ENCODE measurements around the gene PWP2. TPM values are rescaled to one million over a fixed set of nuclear protein-coding genes. Genes with fewer than 3 reads are reported as not detected.
"Not testable (repeated sequence)": the region's sequence is repeated elsewhere in the genome, so short reads cannot be mapped to it uniquely, and the experiment has no call there.

The PWP2 gene
- total RNA-seq, 1 donor from 2014 or later, result 16.5 TPM

DNA sequence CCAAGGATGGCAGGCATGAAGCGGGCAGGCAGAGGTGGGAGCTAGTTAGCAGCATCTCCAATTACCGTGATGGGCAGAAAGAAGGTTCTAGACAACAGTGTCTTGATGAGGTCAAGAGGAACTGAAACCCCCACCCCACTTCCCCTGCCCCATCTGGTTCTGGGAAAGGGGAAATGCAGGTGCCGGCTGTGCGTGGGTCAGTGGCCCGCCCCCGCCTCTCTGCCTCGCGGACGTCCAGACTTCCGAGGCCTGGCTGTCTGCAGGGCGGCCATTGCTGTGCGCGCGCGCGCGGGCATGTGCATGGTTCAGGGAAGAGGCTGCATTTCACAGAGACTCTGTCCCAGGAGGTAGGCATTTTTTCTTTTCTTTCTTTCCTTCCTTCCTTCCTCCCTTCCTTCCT is 68.0 kb downstream of the PWP2 start:
- H3K9me3 Mint-ChIP-seq; H3K36me3 Mint-ChIP-seq (ENCODE audit: low read depth); H3K4me1 Mint-ChIP-seq; H3K27me3 Mint-ChIP-seq; H3K4me3 Mint-ChIP-seq; intact Hi-C loops (cut with micrococcal nuclease); H3K27ac Mint-ChIP-seq; DNase-seq: not testable (repeated sequence)

DNA sequence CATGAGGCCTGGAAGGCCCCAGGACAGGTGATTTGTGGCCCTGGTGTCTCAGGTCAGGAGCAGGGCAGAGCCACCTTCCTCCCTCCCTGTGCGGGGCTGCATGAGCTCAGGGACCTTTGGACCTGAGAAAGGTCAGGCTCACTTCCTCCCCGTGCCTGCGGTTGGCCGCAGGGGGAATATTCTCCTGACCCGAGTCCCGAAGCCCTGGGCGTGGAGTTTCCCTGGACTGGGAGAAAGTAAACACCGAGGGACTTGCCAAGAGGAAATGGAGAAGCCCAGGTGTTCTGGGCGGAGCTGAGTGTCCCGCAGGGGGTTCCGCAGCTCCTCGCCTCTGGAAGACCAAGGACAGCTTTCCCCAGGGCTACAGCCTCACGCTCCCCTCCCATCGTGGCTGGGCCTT is 68.9 kb downstream of the PWP2 start:
- H3K4me3 Mint-ChIP-seq; intact Hi-C loops (cut with micrococcal nuclease); H3K27me3 Mint-ChIP-seq; H3K4me1 Mint-ChIP-seq; H3K27ac Mint-ChIP-seq; H3K9me3 Mint-ChIP-seq; H3K36me3 Mint-ChIP-seq (ENCODE audit: low read depth); DNase-seq: not testable (repeated sequence)

Other genes starting within 250 kb of the PWP2 start
- 127 and 130 TPM in 2 replicates for gene AGPAT3, start 242.2 kb upstream of the PWP2 start, total RNA-seq
- 69.6 and 75.0 TPM in 2 replicates for gene TRAPPC10, start 95.1 kb upstream of the PWP2 start, total RNA-seq
- 13.1 and 15.0 TPM in 2 replicates for gene GATD3, start 26.3 kb downstream of the PWP2 start, total RNA-seq
- 7.6 and 8.3 TPM in 2 replicates for gene ICOSLG, start 133.5 kb downstream of the PWP2 start, total RNA-seq
- not detected in 2 replicates for gene DNMT3L, start 154.5 kb downstream of the PWP2 start, total RNA-seq
- gene AIRE, start 178.5 kb downstream of the PWP2 start, total RNA-seq, result 0.05 TPM in 1 of 2 replicates, not detected in the other
- gene PFKL, start 192.7 kb downstream of the PWP2 start, total RNA-seq, result 157 and 162 TPM in 2 replicates
- gene CFAP410, start 232.0 kb downstream of the PWP2 start, total RNA-seq, result 15.1 and 18.5 TPM in 2 replicates
- gene TRPM2, start 246.2 kb downstream of the PWP2 start, total RNA-seq, result 9.1 and 9.8 TPM in 2 replicates